HL-60 (cell line): ENCODE measurements around the gene ZRANB3.

Source experiments
- DNase-seq, 2 experiments: peaks; one replicate each; pipeline ENCODE4 v3.0.0-alpha.2; 2010 to 2020; ENCODE audit warnings: low read depth in 1 of 2, low spot score in 1 of 2
- H3K27ac ChIP-seq: fragments of 250-450 bp; sonication (Bioruptor Pico); replicated peaks from 2 replicates; pipeline ENCODE4 v1.5.1; 2020; ENCODE audit warnings: mild to moderate bottlenecking, moderate library complexity
- H3K27me3 ChIP-seq: fragments of 250-450 bp; sonication (Bioruptor Pico); 2 replicates; pipeline ENCODE4 v1.5.1; 2021; ENCODE audit warnings: mild to moderate bottlenecking, moderate library complexity; ENCODE audit not compliant: insufficient read depth, poor library complexity, severe bottlenecking
- H3K4me3 ChIP-seq: replicated peaks from 2 replicates; pipeline ENCODE4 v1.5.1; 2011; ENCODE audit warnings: mild to moderate bottlenecking, control low read depth, low read length; ENCODE audit not compliant: insufficient read depth
- CTCF ChIP-seq: IDR thresholded peaks from one replicate; pipeline ENCODE4 v1.5.1; 2011; ENCODE audit warnings: low read length, control low read depth, inconsistent platforms; ENCODE audit not compliant: insufficient read depth
- GABPA ChIP-seq: IDR thresholded peaks from 2 replicates; pipeline ENCODE4 v1.6.1; 2012; ENCODE audit warnings: low read depth
- POLR2AphosphoS5 ChIP-seq: IDR thresholded peaks from 2 replicates; pipeline ENCODE4 v1.6.1; 2012; ENCODE audit warnings: low read depth
- REST ChIP-seq: IDR thresholded peaks from 2 replicates; pipeline ENCODE4 v1.6.1; 2012; ENCODE audit warnings: low read depth; ENCODE audit not compliant: insufficient replicate concordance
- SPI1 ChIP-seq: IDR thresholded peaks from 2 replicates; pipeline ENCODE4 v1.6.1; 2012; ENCODE audit warnings: low read depth, mild to moderate bottlenecking, borderline replicate concordance

Gene ZRANB3

GRCh38 chr2:135219226-135219625 lies 311.8 kb downstream of the ZRANB3 start:
- Histone ChIP-seq H3K4me3 (no peak overlapping the region), H3K27me3 (no peaks in the 10 kb centered on the region), H3K27ac (no peak overlapping the region)
- no peak for DNase-seq
- no peak for TF ChIP-seq SPI1
- no peak for TF ChIP-seq CTCF
- TF ChIP-seq POLR2AphosphoS5 = no peak
- TF ChIP-seq GABPA = no peak
- no peak for TF ChIP-seq REST

- Histone ChIP-seq H3K27me3 (no peaks in the 10 kb centered on the region), H3K27ac (no peak overlapping the region), H3K4me3 (no peak overlapping the region)
- no peak for DNase-seq
- TF ChIP-seq POLR2AphosphoS5 = no peak
- no peak for TF ChIP-seq GABPA
Observed at GRCh38 chr2:135218426-135218825, 312.6 kb downstream of the ZRANB3 start.

- Histone ChIP-seq H3K27me3 (no peaks in the 10 kb centered on the region), H3K4me3 (no peak overlapping the region), H3K27ac (no peak overlapping the region)
- no peak for TF ChIP-seq REST
- no peak for TF ChIP-seq SPI1
- no peak for DNase-seq
Observed at GRCh38 chr2:135212757-135213156, 318.3 kb downstream of the ZRANB3 start.

- Histone ChIP-seq H3K27ac (no peak overlapping the region), H3K27me3 (no peaks in the 10 kb centered on the region), H3K4me3 (no peak overlapping the region)
- no peak for TF ChIP-seq CTCF
- TF ChIP-seq REST = no peak
- no peak for TF ChIP-seq GABPA
- TF ChIP-seq SPI1 = no peak
- TF ChIP-seq POLR2AphosphoS5 = no peak
- no peak for DNase-seq
Observed at GRCh38 chr2:135208016-135208415, 323.0 kb downstream of the ZRANB3 start.
